HepG2 (cell line): ENCODE measurements around the gene SPAG7. TPM values are rescaled to one million over a fixed set of nuclear protein-coding genes. Genes with fewer than 3 reads are reported as not detected.

Experiments
- ATAC-seq: fragments of 200-7000 bp; cut with Tn5 transposase; 3 replicates; pipeline ENCODE4 v1.9.1; 2020; ENCODE audit warnings: mild to moderate bottlenecking, moderate library complexity
- BruUV-seq: library from RNA; stranded (reverse); fragments of 400-500 nt; replicated peaks from 2 replicates; lab custom pipeline; 2021; lab: Mats Ljungman, UMichigan
- CTCF ChIA-PET: fragments of 300-600 bp; formaldehyde crosslinking; extraction: SDS; loops from one replicate; lab custom pipeline; 2021; ENCODE audit warnings: low total read pairs, inconsistent platforms, low intra/inter-chr PET ratio; lab: Yijun Ruan, JAX
- POLR2A ChIA-PET: fragments of 350-600 bp; sonication (Branson Sonifier 250); formaldehyde crosslinking; loops from one replicate; lab custom pipeline; 2020; ENCODE audit warnings: antibody characterized with exemption, inconsistent platforms; lab: Yijun Ruan, JAX
- DNase-seq: peaks from one replicate; pipeline ENCODE4 v3.0.0-alpha.2; 2015; ENCODE audit warnings: low spot score
- FAIRE-seq: peaks from 3 replicates; lab custom pipeline; 2011; peaks lifted over from hg19 to GRCh38; lab: Jason Lieb, UNC
- H2AFZ ChIP-seq: one replicate; pipeline ENCODE4 v1.6.1; 2011; ENCODE audit warnings: low read length, inconsistent platforms
- H3K27ac ChIP-seq: fragments of 300-600 bp; 3 replicates; pipeline ENCODE4 v1.8.0; 2011; ENCODE audit warnings: mixed run types, mild to moderate bottlenecking, mixed read lengths, low read length, inconsistent platforms; ENCODE audit not compliant: insufficient read depth; ENCODE audit errors: extremely low read length
- H3K27me3 ChIP-seq, 2 experiments: fragments of 200-600 bp in 1 of 2; 2 replicates in 1 of 2; 3 replicates in 1 of 2; pipeline versions ENCODE4 v1.6.0 to v1.8.0; 2011; ENCODE audit warnings: low read length in 2 of 2, mild to moderate bottlenecking in 2 of 2, moderate library complexity in 2 of 2, inconsistent platforms in 1 of 2; ENCODE audit not compliant: insufficient read depth in 2 of 2, control insufficient read depth in 1 of 2
- H3K36me3 ChIP-seq, 2 experiments: fragments of 200-600 bp in 1 of 2; replicated peaks in 1 of 2; 2 replicates in 1 of 2; 3 replicates in 1 of 2; pipeline versions ENCODE4 v1.5.1 to v1.8.0; 2011; ENCODE audit warnings: low read length in 2 of 2, inconsistent platforms in 1 of 2; ENCODE audit not compliant: insufficient read depth in 2 of 2, control insufficient read depth in 1 of 2
- H3K4me1 ChIP-seq: 2 replicates; pipeline ENCODE4 v1.5.1; 2012; ENCODE audit warnings: low read length, inconsistent platforms; ENCODE audit not compliant: insufficient read depth
- H3K4me2 ChIP-seq: 2 replicates; pipeline ENCODE4 v1.6.0; 2011; ENCODE audit warnings: low read depth, low read length, inconsistent platforms
- H3K4me3 ChIP-seq, 3 experiments: fragments of 200-600 bp in 1 of 3; sonication (generic), shearing (Covaris generic) in 1 of 3; replicated peaks in 1 of 3; 2 replicates each; pipeline ENCODE4 v1.5.1; 2011 to 2016; ENCODE audit warnings: low read length in 3 of 3, inconsistent platforms in 2 of 3, low read depth in 2 of 3, mild to moderate bottlenecking in 2 of 3, control low read depth in 1 of 3, mixed read lengths in 1 of 3; ENCODE audit not compliant: insufficient read depth in 1 of 3
- H3K79me2 ChIP-seq: one replicate; pipeline ENCODE4 v1.6.1; 2011; ENCODE audit warnings: low read length, inconsistent platforms; ENCODE audit not compliant: insufficient read depth
- H3K9ac ChIP-seq: 2 replicates; pipeline ENCODE4 v1.6.0; 2011; ENCODE audit warnings: mild to moderate bottlenecking, low read depth, low read length, inconsistent platforms; ENCODE audit not compliant: insufficient read depth
- H3K9me3 ChIP-seq: 2 replicates; pipeline ENCODE4 v1.5.1; 2012; ENCODE audit warnings: mild to moderate bottlenecking, low read length
- H4K20me1 ChIP-seq: 2 replicates; pipeline ENCODE4 v1.6.0; 2011; ENCODE audit warnings: inconsistent platforms, mild to moderate bottlenecking, low read length, moderate library complexity; ENCODE audit not compliant: insufficient read depth
- DNMT3B ChIP-seq: conservative IDR thresholded peaks from 2 replicates; pipeline ENCODE4 v1.6.1; 2016; ENCODE audit warnings: missing biosample characterization, control low read depth
- NR2F2 ChIP-seq: IDR thresholded peaks from 2 replicates; pipeline ENCODE4 v1.6.1; 2012; ENCODE audit warnings: low read depth, inconsistent platforms, borderline replicate concordance
- PBX3 ChIP-seq: sonication (generic); formaldehyde crosslinking; IDR thresholded peaks from 2 replicates; pipeline ENCODE4 v1.8.1; 2023; ENCODE audit warnings: missing genetic modification reagents, inconsistent platforms, borderline replicate concordance
- REPIN1 ChIP-seq: sonication (generic); formaldehyde crosslinking; IDR thresholded peaks from 2 replicates; pipeline ENCODE4 v1.8.0; 2022; ENCODE audit warnings: missing genetic modification reagents, low read depth, mild to moderate bottlenecking, borderline replicate concordance
- TOPORS ChIP-seq: sonication (generic); formaldehyde crosslinking; IDR thresholded peaks from 2 replicates; pipeline ENCODE4 v1.8.0; 2023; ENCODE audit warnings: mild to moderate bottlenecking, missing genetic modification reagents
- ZNF121 ChIP-seq: sonication (generic); formaldehyde crosslinking; IDR thresholded peaks from 2 replicates; pipeline ENCODE4 v1.5.0; 2020; ENCODE audit warnings: mild to moderate bottlenecking, missing genetic modification reagents
- ZNF431 ChIP-seq: sonication (generic); formaldehyde crosslinking; IDR thresholded peaks from 2 replicates; pipeline ENCODE4 v1.9.0; 2022; ENCODE audit warnings: missing genetic modification reagents, low read depth, mild to moderate bottlenecking, borderline replicate concordance
- ZNF577 ChIP-seq: sonication (generic); formaldehyde crosslinking; IDR thresholded peaks from 2 replicates; pipeline ENCODE4 v1.4.0; 2020; ENCODE audit warnings: mild to moderate bottlenecking, low read depth, missing genetic modification reagents, borderline replicate concordance
- ZSCAN29 ChIP-seq: sonication (generic); formaldehyde crosslinking; conservative IDR thresholded peaks from 2 replicates; pipeline ENCODE4 v1.4.0; 2020; ENCODE audit warnings: mild to moderate bottlenecking, missing genetic modification reagents
- WGBS: methylation state at CpG from one replicate; pipeline ENCODE4 v1.1.6; 2017; ENCODE audit warnings: low lambda C conversion rate; 5-methylcytosine and 5-hydroxymethylcytosine counted together
- in situ Hi-C: cut with HindIII; loops from 2 replicates; pipeline ENCODE4 v1.10.0; 2017; ENCODE audit warnings: low pct_unique_long_range_greater_than_20kb; ENCODE audit not compliant: extremely low pct_ligation_motif_present
- intact Hi-C: fragments of 100-400 bp; cut with micrococcal nuclease; formaldehyde crosslinking; loops from one replicate; pipeline ENCODE4 v1.10.0; 2022; ENCODE audit not compliant: unreplicated experiment
- polyA plus RNA-seq, 8 experiments: library from polyadenylated mRNA; depleted of rRNA in 3 of 8; stranded (reverse) in 7 of 8; unstranded in 1 of 8; fragments of >200 nt; fragmentation: Illumina TruSeq in 4 of 8; extraction: Trizol in 4 of 8; gene quantifications; 2 replicates each; pipeline versions ENCODE4 v1.2.1 to v1.2.3, GENCODE V29; 2011 to 2016; ENCODE audit warnings: low read depth in 4 of 8, missing spikeins in 1 of 8, mixed read lengths in 1 of 8; ENCODE audit not compliant: insufficient read depth in 1 of 8
- total RNA-seq, 5 experiments: library from RNA; depleted of rRNA; stranded (reverse); fragments of >200 nt; fragmentation: Illumina TruSeq; extraction: Trizol; gene quantifications; 2 replicates each; pipeline ENCODE4 v1.2.3, GENCODE V29; 2016; ENCODE audit warnings: low read depth in 1 of 5
- TF ChIP-seq, protein P1 (sequence below): sonication (generic); formaldehyde crosslinking; IDR thresholded peaks from 2 replicates; pipeline ENCODE4 v1.4.0; 2020; ENCODE audit warnings: missing genetic modification reagents
- TF ChIP-seq, protein P2 (sequence below): sonication (generic); formaldehyde crosslinking; IDR thresholded peaks from 2 replicates; pipeline ENCODE4 v1.4.0; 2020; ENCODE audit warnings: missing genetic modification reagents

Gene SPAG7
- total and polyA plus RNA-seq, 2 of the 13 experiments (the other 11 are each of a cell fraction or from before 2014, with no cell fraction given): 51.0 to 59.0 TPM

DNA sequence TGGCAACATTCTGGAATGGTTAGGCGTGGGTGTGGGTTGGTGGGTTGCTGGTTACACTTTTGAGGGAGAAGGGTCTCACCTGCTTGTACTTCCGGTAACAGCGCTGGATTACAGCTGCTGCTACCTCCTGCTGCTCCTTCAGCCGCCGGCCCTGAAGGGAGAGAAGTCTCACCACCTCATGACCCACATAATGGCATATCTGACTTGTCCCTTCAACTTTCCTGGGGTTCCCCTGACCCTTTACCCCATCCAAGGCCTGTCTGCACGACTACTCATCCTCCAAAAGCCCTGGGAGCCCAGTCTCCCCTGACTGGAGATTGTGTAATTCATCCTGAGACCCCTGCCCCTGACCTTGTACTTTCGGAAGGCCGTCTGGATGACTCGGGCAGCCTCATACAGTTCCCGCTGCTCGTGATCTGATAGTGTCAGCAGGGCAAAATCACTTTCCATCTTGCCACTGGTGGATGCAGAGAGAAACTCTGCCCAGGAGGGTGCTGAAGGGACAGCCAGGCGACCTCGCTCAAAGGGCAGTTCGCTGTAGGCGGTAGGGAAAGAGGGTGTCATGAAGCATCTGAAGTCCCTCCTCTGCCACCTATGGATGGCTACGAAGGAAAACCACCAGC, 2.0 kb upstream of the SPAG7 start (continued):
- TF ChIP-seq, protein P1, sequence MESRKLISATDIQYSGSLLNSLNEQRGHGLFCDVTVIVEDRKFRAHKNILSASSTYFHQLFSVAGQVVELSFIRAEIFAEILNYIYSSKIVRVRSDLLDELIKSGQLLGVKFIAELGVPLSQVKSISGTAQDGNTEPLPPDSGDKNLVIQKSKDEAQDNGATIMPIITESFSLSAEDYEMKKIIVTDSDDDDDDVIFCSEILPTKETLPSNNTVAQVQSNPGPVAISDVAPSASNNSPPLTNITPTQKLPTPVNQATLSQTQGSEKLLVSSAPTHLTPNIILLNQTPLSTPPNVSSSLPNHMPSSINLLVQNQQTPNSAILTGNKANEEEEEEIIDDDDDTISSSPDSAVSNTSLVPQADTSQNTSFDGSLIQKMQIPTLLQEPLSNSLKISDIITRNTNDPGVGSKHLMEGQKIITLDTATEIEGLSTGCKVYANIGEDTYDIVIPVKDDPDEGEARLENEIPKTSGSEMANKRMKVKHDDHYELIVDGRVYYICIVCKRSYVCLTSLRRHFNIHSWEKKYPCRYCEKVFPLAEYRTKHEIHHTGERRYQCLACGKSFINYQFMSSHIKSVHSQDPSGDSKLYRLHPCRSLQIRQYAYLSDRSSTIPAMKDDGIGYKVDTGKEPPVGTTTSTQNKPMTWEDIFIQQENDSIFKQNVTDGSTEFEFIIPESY: peak; percentile 39; the same call in 1 of the 2 replicates
- no peak for TF ChIP-seq PBX3 (CRISPR knock-in tag)
- TF ChIP-seq REPIN1 (CRISPR knock-in tag): 0 out of 2 replicates have a peak, but pooled peaks have one; percentile 32
- TF ChIP-seq TOPORS (CRISPR knock-in tag): no peak
- TF ChIP-seq ZSCAN29: no peak

GRCh38 chr17:4969047-4969550, 1.5 kb upstream of the SPAG7 start:
- BruUV-seq: no TSS peak
- Histone ChIP-seq H3K27ac (peak overlapping the region; percentile 92), H3K4me1 (peaks cover 31% of the 10 kb centered on the region), H3K9ac (peak overlapping the region; percentile 91), H3K9me3 (no peaks in the 10 kb centered on the region), H3K4me2 (peak overlapping the region; percentile 82), H4K20me1 (no peaks in the 10 kb centered on the region), H3K4me3 (peak overlapping the region; percentile 72 to 88 (median 77)), H3K36me3 (peaks cover 0 to 13% of the 10 kb centered on the region in 2 experiments; a peak in 3 of 5 replicates), H2AFZ (no peak overlapping the region), H3K27me3 (no peaks in the 10 kb centered on the region; a peak in 1 of 5 replicates), H3K79me2 (peaks cover 27% of the 10 kb centered on the region)
- no peak for ATAC-seq
- WGBS: 0% methylated on average over 7 of the region's 15 CpGs
- POLR2A ChIA-PET: interaction anchor here (0.6 to 10.5 kb wide), 15 partner anchors 11 to 402 kb away, joined by 3 to 273 read pairs (median 19); partner anchors contain the start of genes CAMTA2, ENO3, INCA1 and KIF1C
- FAIRE-seq: no peak
- DNase-seq: no peak
- in situ Hi-C loops (no loop called here), intact Hi-C loops (loop anchor here (5.0 to 10.0 kb wide), 2 partner anchors 62 to 254 kb away; partner anchors contain the start of gene ARRB2)
- CTCF ChIA-PET: no interaction called here
- 0 out of 2 replicates have a peak, but pooled peaks have one; percentile 45 for TF ChIP-seq DNMT3B (CRISPR knock-in tag)
- no peak for TF ChIP-seq ZNF577 (CRISPR knock-in tag)
- TF ChIP-seq, protein P2, sequence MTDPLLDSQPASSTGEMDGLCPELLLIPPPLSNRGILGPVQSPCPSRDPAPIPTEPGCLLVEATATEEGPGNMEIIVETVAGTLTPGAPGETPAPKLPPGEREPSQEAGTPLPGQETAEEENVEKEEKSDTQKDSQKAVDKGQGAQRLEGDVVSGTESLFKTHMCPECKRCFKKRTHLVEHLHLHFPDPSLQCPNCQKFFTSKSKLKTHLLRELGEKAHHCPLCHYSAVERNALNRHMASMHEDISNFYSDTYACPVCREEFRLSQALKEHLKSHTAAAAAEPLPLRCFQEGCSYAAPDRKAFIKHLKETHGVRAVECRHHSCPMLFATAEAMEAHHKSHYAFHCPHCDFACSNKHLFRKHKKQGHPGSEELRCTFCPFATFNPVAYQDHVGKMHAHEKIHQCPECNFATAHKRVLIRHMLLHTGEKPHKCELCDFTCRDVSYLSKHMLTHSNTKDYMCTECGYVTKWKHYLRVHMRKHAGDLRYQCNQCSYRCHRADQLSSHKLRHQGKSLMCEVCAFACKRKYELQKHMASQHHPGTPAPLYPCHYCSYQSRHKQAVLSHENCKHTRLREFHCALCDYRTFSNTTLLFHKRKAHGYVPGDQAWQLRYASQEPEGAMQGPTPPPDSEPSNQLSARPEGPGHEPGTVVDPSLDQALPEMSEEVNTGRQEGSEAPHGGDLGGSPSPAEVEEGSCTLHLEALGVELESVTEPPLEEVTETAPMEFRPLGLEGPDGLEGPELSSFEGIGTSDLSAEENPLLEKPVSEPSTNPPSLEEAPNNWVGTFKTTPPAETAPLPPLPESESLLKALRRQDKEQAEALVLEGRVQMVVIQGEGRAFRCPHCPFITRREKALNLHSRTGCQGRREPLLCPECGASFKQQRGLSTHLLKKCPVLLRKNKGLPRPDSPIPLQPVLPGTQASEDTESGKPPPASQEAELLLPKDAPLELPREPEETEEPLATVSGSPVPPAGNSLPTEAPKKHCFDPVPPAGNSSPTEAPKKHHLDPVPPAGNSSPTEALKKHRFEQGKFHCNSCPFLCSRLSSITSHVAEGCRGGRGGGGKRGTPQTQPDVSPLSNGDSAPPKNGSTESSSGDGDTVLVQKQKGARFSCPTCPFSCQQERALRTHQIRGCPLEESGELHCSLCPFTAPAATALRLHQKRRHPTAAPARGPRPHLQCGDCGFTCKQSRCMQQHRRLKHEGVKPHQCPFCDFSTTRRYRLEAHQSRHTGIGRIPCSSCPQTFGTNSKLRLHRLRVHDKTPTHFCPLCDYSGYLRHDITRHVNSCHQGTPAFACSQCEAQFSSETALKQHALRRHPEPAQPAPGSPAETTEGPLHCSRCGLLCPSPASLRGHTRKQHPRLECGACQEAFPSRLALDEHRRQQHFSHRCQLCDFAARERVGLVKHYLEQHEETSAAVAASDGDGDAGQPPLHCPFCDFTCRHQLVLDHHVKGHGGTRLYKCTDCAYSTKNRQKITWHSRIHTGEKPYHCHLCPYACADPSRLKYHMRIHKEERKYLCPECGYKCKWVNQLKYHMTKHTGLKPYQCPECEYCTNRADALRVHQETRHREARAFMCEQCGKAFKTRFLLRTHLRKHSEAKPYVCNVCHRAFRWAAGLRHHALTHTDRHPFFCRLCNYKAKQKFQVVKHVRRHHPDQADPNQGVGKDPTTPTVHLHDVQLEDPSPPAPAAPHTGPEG (CRISPR knock-in tag): no peak
- TF ChIP-seq NR2F2: no peak
- TF ChIP-seq ZNF121: no peak
- 0 out of 2 replicates have a peak, but pooled peaks have one; percentile 4 for TF ChIP-seq ZNF431 (CRISPR knock-in tag)
